Adipocyte (in vitro differentiated cells): ENCODE measurements around the gene ABHD16A.

Source experiments
- DNase-seq: peaks from one replicate; pipeline ENCODE4 v3.0.0-alpha.2; 2015; ENCODE audit warnings: low read depth
- H3K27me3 ChIP-seq: replicated peaks from 2 replicates; pipeline ENCODE4 v1.7.0; 2013; ENCODE audit warnings: mild to moderate bottlenecking, low read length, moderate library complexity; ENCODE audit not compliant: control insufficient read depth, insufficient read depth
- H3K36me3 ChIP-seq: 2 replicates; pipeline ENCODE4 v1.7.0; 2013; ENCODE audit warnings: low read length, mild to moderate bottlenecking, moderate library complexity; ENCODE audit not compliant: control insufficient read depth, insufficient read depth, severe bottlenecking
- H3K4me1 ChIP-seq: 2 replicates; pipeline ENCODE4 v1.7.0; 2013; ENCODE audit warnings: mild to moderate bottlenecking, low read length, moderate library complexity; ENCODE audit not compliant: control insufficient read depth, insufficient read depth
- H3K4me3 ChIP-seq: 2 replicates; pipeline ENCODE4 v1.7.0; 2013; ENCODE audit warnings: mild to moderate bottlenecking, low read length, moderate library complexity
- H3K9ac ChIP-seq: 2 replicates; pipeline ENCODE4 v1.7.0; 2013; ENCODE audit warnings: mild to moderate bottlenecking, low read length, moderate library complexity
- H3K9me3 ChIP-seq: 2 replicates; pipeline ENCODE4 v1.7.0; 2013; ENCODE audit warnings: mild to moderate bottlenecking, low read length, moderate library complexity; ENCODE audit not compliant: control insufficient read depth

The ABHD16A gene

GRCh38 chr6:31702819-31703716, at the start of gene ABHD16A:
Gene ABHD16A (minus strand): TSS chr6:31703324. CDS start chr6:31703281, 43 bp downstream.
- Histone ChIP-seq H3K27me3 (no peaks in the 10 kb centered on the region), H3K36me3 (peaks cover under 1% of the 10 kb centered on the region), H3K4me3 (peak within 1 kb of the TSS; percentile 88), H3K9me3 (no peaks in the 10 kb centered on the region), H3K4me1 (peaks cover 16% of the 10 kb centered on the region), H3K9ac (peak within 1 kb of the TSS; percentile 95)
- peak; percentile 99 for DNase-seq

GRCh38 chr6:31752739-31753319, 49.7 kb upstream of the ABHD16A start:
- Histone ChIP-seq H3K36me3 (no peaks in the 10 kb centered on the region), H3K27me3 (no peaks in the 10 kb centered on the region), H3K9me3 (no peaks in the 10 kb centered on the region), H3K4me3 (no peak overlapping the region), H3K4me1 (peaks cover 7% of the 10 kb centered on the region), H3K9ac (no peak overlapping the region)
- peak; percentile 53 for DNase-seq

GRCh38 chr6:31750411-31751022, 47.4 kb upstream of the ABHD16A start:
- no peaks in the 10 kb centered on the region for H3K9me3 ChIP-seq
- no peaks in the 10 kb centered on the region for H3K27me3 ChIP-seq
- H3K4me3 ChIP-seq: no peak overlapping the region
- peaks cover 15% of the 10 kb centered on the region for H3K4me1 ChIP-seq
- H3K9ac ChIP-seq: no peak overlapping the region
- DNase-seq: no peak
- no peaks in the 10 kb centered on the region for H3K36me3 ChIP-seq

GRCh38 chr6:31749301-31750036, 46.3 kb upstream of the ABHD16A start:
- no peaks in the 10 kb centered on the region for H3K36me3 ChIP-seq

GRCh38 chr6:31744422-31744821, 41.3 kb upstream of the ABHD16A start:
- no peak overlapping the region for H3K9ac ChIP-seq
- H3K27me3 ChIP-seq: no peaks in the 10 kb centered on the region
- no peak overlapping the region for H3K4me3 ChIP-seq
- no peaks in the 10 kb centered on the region for H3K36me3 ChIP-seq
- no peak for DNase-seq
- H3K4me1 ChIP-seq: peaks cover 19% of the 10 kb centered on the region
- no peaks in the 10 kb centered on the region for H3K9me3 ChIP-seq

More at GRCh38 chr6:31749301-31750036, 46.3 kb upstream of the ABHD16A start:
- H3K4me1 ChIP-seq: peaks cover 15% of the 10 kb centered on the region
- H3K27me3 ChIP-seq: no peaks in the 10 kb centered on the region
- no peak for DNase-seq
- H3K4me3 ChIP-seq: no peak overlapping the region
- no peaks in the 10 kb centered on the region for H3K9me3 ChIP-seq
- no peak overlapping the region for H3K9ac ChIP-seq

GRCh38 chr6:31742894-31743293, 39.8 kb upstream of the ABHD16A start:
- no peak for DNase-seq
- H3K36me3 ChIP-seq: no peaks in the 10 kb centered on the region
- H3K27me3 ChIP-seq: no peaks in the 10 kb centered on the region
- no peak overlapping the region for H3K4me3 ChIP-seq
- no peak overlapping the region for H3K9ac ChIP-seq
- H3K4me1 ChIP-seq: peaks cover 31% of the 10 kb centered on the region
- no peaks in the 10 kb centered on the region for H3K9me3 ChIP-seq

- no peaks in the 10 kb centered on the region for H3K9me3 ChIP-seq
- peaks cover 34% of the 10 kb centered on the region for H3K4me1 ChIP-seq
- H3K27me3 ChIP-seq: no peaks in the 10 kb centered on the region
- no peak overlapping the region for H3K9ac ChIP-seq
- no peak overlapping the region for H3K4me3 ChIP-seq
- no peaks in the 10 kb centered on the region for H3K36me3 ChIP-seq
- DNase-seq: no peak
These were observed 38.7 kb upstream of the ABHD16A start for GRCh38 chr6:31741815-31742214.

- Histone ChIP-seq H3K9me3 (no peaks in the 10 kb centered on the region), H3K9ac (peak overlapping the region; percentile 84), H3K27me3 (no peaks in the 10 kb centered on the region), H3K4me3 (peak overlapping the region; percentile 91), H3K4me1 (peaks cover 38% of the 10 kb centered on the region), H3K36me3 (no peaks in the 10 kb centered on the region)
- DNase-seq: no peak
These were observed 37.5 kb upstream of the ABHD16A start for GRCh38 chr6:31740397-31741223.

GRCh38 chr6:31739639-31740396, 36.7 kb upstream of the ABHD16A start, which contains the start of gene MSH5:
Gene MSH5 (plus strand): TSS chr6:31740005. CDS start chr6:31740467, 462 bp downstream.
- Histone ChIP-seq H3K9me3 (no peaks in the 10 kb centered on the region), H3K4me1 (peaks cover 43% of the 10 kb centered on the region), H3K27me3 (no peaks in the 10 kb centered on the region), H3K4me3 (peak within 1 kb of the TSS; percentile 91), H3K36me3 (no peaks in the 10 kb centered on the region), H3K9ac (peak within 1 kb of the TSS; percentile 84)
- peak; percentile 100 for DNase-seq
